ENCODE results near the gene ZNF76.

DNA sequence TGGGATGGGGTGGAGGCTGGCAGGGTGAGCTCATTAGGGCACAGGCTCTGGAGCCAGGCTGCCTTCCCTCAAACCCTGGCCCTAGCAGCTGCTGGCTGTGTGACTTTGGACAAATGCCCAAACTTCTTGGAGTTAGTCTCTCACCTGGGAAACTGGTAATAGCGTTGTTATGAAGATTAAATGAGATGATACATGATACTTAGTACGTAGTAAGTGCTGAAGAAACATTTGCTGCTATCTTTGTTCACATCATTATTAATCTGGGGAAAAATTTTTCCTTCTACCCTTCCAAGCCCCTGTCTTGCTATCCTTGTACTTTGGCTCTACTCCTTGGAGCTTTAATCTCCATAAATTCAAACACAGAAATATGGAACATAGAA, 60.5 kb downstream of the ZNF76 start:
- no peak for TF ChIP-seq EP300 (IDR thresholded peaks at IDR 0.05)
- TF ChIP-seq, protein P1, sequence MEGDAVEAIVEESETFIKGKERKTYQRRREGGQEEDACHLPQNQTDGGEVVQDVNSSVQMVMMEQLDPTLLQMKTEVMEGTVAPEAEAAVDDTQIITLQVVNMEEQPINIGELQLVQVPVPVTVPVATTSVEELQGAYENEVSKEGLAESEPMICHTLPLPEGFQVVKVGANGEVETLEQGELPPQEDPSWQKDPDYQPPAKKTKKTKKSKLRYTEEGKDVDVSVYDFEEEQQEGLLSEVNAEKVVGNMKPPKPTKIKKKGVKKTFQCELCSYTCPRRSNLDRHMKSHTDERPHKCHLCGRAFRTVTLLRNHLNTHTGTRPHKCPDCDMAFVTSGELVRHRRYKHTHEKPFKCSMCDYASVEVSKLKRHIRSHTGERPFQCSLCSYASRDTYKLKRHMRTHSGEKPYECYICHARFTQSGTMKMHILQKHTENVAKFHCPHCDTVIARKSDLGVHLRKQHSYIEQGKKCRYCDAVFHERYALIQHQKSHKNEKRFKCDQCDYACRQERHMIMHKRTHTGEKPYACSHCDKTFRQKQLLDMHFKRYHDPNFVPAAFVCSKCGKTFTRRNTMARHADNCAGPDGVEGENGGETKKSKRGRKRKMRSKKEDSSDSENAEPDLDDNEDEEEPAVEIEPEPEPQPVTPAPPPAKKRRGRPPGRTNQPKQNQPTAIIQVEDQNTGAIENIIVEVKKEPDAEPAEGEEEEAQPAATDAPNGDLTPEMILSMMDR (IDR thresholded peaks at IDR 0.05) = no peak
- no peak for TF ChIP-seq POLR2AphosphoS5 (IDR thresholded peaks at IDR 0.05)

Measured in stomach (tissue), 4 donors.